Measurements from ENCODE around the gene TMEM131L.
"Not testable (repeated sequence)": the region's sequence is repeated elsewhere in the genome, so short reads cannot be mapped to it uniquely, and the experiment has no call there.

TMEM131L gene

GRCh38 chr4:153553155-153553818 lies 87.1 kb downstream of the TMEM131L start:
- DNase-seq, result no peak

- DNase-seq, result no peak
Observed at GRCh38 chr4:153553819-153554170, 87.6 kb downstream of the TMEM131L start.

DNA sequence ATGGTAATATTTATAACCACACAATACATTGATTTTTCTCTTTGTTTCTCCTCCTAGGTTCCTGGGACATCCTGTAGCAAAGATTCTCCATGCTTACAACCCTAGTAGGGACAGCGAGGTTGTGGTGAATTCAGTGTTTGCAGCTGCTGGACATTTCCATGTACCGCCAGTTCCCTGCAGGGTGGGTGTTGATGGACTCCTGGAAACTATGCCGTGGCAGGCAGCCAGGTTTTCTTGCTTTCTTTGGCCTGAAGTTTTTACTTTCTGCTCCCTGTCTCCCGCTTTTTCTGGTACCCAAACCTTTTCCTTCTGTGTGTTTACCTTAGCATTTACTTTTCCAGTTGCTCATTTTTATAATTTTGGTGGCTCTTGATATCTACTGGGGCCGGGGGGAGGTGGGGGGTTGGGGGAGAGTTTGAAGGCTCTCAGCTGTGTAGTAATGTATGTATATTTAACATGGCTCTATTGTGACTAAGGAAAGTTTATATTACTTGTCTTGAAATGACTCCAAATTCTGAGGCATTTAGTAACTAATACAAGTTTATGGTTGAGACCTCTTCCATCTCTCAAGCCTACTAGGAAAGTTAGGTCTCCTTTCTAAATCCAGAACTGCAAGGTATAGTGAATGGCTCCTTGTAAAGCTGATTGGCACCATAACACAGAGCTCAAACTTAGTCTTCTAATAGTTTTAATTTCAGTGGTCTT lies 89.7 kb downstream of the TMEM131L start:
- DNase-seq, result no peak

GRCh38 chr4:153556435-153556815 lies 90.3 kb downstream of the TMEM131L start:
- DNase-seq, result no peak

DNA sequence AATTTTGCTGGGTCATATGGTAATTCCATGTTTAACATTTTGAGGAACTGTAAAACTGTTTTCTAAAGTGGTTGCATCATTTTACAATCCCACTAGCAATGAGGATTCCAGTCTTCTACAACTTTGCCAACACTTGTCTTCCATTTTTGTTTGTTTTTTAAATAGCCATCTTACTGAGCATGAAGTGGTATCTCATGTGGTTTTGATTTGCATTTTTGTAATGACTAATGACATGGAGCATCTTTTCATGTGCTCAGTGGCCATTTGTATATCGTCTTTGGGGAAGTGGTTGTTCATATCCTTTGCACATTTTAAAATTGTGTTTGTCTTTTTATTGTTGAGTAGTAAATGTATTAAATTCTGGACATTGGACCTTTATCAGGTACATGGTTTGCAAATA lies 94.7 kb downstream of the TMEM131L start:
- no peak for DNase-seq

GRCh38 chr4:153564630-153565525 lies 98.7 kb downstream of the TMEM131L start:
- no peak for DNase-seq

- DNase-seq, result no peak
Observed at GRCh38 chr4:153566631-153567150, 100.5 kb downstream of the TMEM131L start.

DNA sequence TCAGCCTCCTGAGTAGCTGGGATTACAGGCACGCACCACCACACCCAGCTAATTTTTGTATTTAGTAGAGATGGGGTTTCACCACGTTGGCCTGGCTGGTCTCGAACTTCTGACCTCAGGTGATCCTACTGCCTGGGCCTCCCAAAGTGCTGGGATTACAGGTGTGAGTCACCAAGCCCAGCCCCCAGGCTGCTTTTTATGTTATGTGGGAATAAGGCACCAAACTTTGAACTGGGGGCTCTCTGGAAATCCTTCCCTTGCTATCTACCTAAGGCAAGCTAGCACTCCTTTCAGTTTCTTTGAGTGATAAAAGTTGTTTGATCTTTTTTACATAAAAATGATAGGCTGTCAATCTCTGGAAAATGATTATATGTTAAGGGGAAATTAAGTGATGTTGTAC lies 101.5 kb downstream of the TMEM131L start:
- DNase-seq, result not testable (repeated sequence)

- no peak for DNase-seq
Observed at GRCh38 chr4:153570228-153570973, 104.2 kb downstream of the TMEM131L start.

DNA sequence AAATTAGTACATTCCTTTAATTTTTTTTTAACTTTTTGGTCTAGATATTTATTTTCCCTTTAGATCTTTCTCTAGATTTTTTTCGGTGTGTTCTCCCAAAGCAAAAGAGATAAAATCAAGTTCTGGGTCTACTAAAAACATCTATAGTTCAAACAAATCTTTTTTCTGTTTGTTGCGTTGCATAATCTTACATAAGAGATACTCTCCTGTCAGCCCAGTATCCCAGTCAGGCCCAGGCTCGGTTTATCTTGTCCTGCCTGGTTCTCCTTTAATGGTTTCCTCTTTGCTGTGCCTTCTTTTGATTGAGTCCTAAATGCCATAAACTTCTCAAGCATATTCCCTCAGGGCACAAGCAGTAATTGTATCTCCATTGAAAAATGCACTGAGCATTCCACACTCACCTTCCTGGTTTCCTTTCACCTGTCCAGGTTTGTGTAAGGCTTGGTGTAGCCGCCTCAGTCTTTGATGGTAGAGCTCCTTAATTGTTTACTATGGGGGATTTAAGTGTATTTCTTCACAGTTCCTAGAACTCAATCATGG lies 104.9 kb downstream of the TMEM131L start:
- DNase-seq, result no peak

DNA sequence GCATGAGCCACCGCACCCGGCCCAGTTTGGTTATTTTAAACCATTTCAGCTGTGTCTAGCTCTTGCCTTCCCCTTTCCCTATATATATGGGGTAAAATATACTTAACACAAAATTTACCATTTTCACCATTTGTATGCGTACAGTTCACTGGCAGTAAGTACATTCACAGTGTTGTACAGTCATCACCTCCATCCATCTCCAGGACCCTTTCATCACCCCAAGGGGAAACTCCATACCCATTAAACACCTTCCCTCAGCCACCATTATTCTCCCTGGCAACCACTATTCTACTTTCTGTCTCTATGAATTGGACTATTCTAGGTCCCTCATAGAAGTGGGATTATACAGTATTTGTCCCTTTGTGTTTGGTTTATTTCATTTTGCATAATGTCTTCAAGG lies 106.4 kb downstream of the TMEM131L start:
- no peak for DNase-seq

DNA sequence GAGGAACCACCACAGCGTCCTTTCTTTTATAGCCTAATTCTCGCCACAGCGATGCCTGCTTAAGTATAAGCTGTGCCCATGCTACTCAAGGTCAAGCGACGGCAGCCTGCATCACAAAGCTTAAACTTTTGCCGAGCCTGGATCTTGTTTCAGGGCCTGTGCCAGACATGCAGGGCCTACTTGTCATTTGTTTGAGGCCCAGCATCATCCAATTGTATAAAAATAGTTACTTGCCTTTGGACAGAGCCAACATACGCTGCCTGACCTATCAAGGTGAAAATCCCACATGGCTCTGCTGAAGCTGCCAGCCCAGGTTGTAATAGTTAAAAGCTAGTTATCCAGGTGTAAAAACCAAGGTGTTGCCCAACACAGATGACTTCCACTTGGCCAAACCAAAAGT lies 107.1 kb downstream of the TMEM131L start:
- no peak for DNase-seq

GRCh38 chr4:153573881-153574802 lies 108.0 kb downstream of the TMEM131L start:
- DNase-seq, result peak; percentile 48

- DNase-seq, result no peak
Observed at GRCh38 chr4:153576443-153576774, 110.2 kb downstream of the TMEM131L start.

DNA sequence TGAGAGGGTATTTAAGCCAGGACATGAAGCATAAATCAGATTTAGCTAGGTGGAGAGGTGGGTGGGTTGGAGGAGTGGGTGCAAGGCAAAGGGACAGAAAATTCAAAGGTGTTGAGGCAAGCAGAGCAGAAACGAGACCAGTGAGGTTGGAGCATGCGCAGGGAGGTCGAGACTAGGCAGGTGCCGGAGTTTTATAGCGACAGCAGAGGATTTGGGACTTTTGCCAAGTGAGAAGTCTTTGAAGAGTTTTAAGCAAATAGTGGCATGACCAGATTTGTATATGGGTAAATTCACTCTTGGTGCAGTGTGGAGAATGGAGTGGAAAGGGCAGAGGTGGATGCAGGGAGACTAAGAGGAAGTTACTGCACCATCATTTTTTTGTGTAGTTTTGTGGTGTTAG lies 110.9 kb downstream of the TMEM131L start:
- DNase-seq, result no peak

GRCh38 chr4:153579410-153579809 lies 113.2 kb downstream of the TMEM131L start:
- DNase-seq, result no peak

- DNase-seq, result no peak
Observed at GRCh38 chr4:153579872-153580271, 113.7 kb downstream of the TMEM131L start.

DNA sequence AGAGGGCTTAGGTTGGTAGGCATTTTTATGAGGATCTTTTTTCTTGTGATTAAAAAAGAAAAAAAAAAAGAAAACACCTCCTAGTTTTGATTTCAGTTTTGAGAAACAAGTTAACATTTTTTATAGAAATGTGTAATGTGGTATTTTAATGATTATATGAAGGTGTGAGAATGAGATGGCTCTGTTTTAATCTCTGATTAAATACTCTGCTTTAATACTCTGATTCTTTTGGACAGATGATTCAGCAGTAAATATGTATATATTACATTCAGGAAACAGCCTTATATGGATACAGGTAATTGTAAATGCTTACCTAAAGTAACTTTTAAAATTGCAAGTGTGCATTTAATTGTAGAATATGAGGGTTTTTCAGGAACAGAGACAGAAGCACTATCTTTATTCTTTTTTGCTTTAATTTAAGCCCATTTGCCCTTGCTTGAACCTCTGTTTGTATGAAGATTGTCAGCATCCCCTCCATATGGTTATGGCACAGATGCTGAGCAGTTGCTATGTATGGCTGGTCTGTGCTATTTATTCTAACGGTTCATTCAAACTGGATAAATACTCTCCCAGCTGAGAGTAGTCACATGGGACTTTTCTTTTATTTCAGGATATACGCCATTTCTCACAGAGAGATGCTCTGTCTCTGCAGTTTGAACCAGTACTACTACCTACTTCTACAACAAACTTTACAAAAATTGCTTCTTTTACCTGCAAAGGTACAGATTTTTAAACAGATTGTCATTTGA lies 117.0 kb downstream of the TMEM131L start:
- DNase-seq, result no peak

DNA sequence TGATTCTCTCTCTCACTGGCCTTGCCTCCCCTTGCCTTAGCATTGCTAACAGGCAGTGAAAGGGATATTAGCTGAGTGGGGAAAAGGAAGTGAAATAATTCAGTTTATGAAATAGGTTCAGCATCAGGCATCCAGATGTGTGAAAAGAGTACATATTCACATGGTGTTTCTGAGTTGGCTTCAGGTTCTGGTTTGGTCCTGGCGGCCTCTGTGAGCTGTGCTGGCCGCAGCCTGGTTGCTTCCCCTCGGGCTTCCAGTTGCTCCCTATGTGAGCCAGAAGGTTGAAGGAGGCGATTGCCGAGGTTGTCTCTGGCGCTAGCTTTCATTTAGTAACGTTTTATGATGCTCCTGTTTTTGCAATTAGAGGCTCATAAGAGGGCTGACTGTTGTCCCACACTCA lies 118.9 kb downstream of the TMEM131L start:
- no peak for DNase-seq

GRCh38 chr4:153589703-153590595 lies 123.8 kb downstream of the TMEM131L start:
- no peak for DNase-seq

Data from activated T-cell treated with anti-CD3 and anti-CD28 coated beads for 4 hours (primary cell).